Right renal pelvis (tissue), 4 donors: ENCODE measurements around the gene GLCCI1. TPM values are rescaled to one million over a fixed set of nuclear protein-coding genes. Genes with fewer than 3 reads are reported as not detected.

ENCODE experiments used
- DNase-seq, 4 donors: peaks; one replicate each; pipeline ENCODE4 v3.0.0-alpha.2; 2013; ENCODE audit warnings: low read depth in 4 of 4, low spot score in 3 of 4, missing footprints in 1 of 4
- polyA plus RNA-seq, 4 donors: library from polyadenylated mRNA; unstranded; fragments of 120-200 nt; gene quantifications; one replicate each; pipeline ENCODE4 v1.2.1, GENCODE V29; 2013; ENCODE audit not compliant: insufficient read length in 4 of 4

GLCCI1 gene
- polyA plus RNA-seq, 4 donors, result 26.1 to 35.8 (median 32.9) TPM

DNA sequence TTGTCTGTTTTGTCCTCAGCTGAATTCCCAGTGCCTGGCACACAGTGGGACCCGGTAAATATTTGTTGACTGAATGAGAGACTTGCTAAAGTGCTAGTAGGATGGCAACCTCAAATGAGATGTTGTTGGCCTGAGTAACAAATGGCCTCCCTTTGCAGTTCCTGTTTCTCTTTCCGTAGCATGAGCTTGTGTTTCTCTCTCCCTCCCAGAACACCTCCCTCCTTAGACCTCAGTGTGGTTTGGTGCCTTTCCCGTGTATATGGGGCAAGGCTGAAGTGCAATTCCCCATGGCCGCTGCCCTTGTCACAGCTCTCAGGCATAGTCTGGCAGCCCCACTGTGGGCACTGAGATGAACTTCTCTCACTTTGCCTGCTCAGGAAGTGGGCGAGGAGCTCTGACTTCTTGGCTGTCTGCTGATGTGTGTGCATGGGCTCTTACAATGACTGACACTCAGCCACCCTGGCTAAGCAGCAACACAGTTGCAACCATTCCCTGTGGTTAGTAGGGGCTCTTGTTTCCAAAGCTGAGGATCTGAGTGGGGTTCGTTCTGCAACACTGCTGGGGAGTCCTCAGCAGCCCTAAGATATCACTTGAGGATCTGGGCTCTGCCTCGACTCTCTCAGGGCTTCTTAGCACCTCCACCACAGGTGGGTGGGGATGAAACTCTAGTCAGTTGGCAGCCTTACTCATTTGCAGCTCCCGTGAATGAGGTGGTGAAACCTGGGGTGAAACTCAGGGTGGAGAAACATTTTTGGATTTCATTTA lies 157.3 kb downstream of the GLCCI1 start:
- no peak for DNase-seq

DNA sequence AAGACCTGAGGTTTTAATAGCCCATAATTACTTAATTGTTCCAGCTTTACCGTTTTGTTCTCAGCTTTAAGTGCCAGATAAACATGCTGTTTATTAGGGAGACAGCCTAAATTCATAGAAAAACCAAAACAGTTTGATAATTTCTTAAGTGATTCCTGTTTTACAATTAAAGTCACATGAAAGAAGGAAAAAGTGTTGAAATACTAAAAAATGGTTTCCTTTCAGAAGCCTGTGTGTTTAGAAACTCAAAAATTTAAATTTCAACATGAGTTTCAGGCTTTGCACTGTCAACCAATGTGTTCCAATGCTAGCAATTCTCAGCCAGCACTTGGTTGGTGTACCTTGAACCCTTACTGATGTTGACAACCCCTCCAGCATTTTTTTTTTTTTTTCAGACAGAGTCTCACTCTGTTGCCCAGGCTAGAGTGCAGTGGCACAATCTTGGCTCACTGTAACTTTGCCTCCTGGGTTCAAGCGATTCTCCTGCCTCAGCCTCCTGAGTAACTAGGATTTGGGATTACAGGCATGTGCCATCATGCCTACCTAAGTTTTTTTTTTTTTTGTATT lies 158.1 kb downstream of the GLCCI1 start:
- DNase-seq, result no peak

DNA sequence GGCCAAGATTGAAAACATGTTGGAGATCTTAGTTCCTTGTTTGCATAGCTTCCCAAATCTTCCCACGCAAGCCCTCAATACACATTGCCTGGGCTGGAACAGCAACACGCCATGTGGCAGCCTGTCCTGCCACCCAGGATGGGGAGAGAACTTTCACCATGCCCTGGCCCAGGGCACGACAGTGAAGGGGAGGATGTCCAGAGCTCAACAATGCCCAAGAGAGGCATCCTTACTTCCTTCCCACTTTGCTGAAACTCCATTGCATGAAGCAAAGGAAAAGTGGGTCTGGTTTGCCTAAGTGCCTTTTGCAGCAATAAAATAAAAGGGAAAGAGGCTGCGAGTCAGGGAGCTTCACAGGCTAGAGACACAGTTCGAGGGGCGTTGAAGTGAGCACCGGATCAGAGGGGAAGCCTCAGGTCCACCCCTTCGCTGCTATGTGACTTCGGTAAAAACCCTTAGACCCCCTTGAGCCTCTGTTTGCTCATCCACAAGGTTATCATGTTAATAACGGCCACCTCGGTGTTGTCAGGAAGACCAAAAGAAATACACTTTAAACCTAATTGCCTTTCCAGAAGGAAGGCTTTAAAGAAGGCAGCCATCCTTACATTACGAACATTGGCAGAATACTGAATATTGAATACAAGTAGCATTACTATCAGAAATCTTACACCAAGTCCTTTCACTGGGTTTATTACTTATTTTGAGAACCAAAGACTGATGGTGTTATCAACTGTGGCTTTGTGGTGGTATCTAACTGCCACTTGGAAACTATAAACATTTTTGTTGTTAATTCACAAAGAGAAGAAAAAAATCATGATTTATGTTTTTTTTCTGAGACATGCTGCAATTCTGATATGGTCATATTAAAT lies 160.1 kb downstream of the GLCCI1 start:
- no peak for DNase-seq

DNA sequence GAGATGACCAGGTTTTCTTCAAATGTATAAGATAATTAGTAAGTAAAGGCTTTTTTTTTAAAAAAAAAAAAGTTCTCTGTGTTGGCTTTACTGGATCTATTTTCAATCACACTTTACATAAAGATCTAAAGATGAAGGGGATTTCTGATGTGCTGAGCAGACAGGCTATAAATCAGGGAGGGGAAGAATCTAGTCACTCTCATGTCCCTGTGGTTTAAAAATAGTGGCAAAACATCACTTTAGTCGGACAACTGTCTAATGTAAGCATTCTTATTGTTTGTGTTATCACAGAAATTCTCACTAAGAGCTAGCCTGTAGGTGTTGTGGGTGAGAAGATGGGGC lies 160.7 kb downstream of the GLCCI1 start:
- no peak for DNase-seq

DNA sequence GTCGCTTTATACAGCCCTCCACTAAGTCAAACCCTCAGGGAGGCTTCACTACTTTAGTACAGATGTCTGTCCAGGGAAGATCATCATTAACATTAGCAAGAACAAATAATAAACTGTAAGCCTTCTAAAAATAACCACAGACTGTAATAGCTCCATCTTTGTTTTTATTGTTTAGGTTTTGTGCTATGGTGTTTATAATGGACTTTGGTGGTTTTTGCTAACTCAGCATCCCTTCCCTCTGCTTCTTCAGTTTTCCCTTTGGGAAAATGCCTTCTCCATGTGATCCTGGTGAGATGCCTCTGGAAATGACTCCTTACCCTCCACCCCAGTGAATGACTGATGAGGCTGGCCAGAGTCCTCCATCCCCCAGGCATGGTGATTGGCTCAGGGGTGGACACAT lies 162.1 kb downstream of the GLCCI1 start:
- no peak for DNase-seq

DNA sequence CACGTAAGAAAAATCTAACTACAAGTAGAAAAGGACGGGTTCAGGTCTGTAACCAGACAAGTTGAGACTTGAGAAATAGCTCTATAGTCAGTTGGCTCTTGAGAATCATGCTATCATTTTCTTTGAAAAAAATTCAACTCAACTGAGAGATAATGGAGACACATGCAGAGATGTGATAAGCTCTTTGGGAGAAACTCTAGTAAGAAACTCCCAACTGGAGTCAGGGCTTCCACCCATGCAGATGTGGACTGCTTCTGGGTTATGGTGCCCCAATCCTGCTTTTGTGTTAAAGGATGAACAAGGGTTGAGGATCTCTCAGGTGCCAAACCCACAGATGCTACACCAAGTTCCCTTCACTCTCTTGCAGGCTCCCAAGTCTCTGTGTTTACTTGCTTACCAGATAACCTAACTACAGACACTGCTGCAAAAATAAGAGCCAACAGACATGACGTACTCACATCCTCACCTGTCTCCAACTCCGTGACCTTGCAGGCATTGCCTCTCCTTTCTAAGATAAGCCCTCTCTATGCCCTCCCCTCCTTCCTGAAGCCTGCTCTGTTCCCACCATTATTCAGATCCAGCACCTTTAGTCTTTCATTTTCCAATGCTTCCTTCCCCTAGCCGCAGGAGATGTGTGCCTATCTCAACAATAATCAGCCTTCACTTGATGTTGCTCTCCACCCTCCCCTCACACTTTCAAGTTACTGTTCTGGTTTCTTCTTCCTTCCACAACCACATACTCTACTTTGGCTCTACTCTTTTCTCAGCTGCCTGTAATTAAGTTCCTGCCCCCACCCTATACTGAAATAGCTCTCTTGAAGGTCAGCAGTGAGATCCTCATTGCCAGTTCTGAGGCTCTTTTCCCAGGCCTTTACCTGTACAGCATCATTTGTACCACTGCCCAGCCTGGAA lies 163.4 kb downstream of the GLCCI1 start:
- DNase-seq, result no peak

DNA sequence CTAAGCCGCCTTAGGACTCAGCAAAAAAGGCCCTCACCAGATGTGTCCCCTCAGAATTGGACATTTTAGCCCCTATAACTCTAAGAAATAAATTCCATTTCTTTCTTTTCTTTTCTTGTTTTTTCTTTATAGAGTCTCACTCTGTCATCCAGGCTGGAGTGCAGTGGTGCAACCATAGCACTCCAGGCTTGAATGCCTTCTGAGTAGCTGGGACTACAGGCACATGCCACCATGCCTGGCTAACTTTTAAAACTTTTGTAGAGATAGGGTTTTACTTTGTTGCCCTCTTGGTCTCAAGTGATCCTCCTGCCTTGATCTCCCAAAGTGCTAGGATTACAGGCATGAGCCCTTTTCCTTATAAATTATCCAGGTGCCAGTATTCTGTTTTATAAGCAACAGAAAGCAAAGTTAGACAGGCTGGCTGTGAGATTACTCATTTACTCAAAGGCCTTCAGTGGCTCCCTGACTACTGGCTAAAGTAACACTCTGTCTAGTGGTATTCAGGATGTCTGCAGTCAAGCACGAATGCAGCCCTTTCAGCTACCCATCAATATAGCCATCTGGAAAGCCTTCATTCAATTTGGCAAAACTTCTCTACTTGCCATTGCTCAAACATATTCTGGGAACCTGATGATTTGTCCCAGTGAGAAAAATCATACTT lies 164.7 kb downstream of the GLCCI1 start:
- DNase-seq, result no peak

DNA sequence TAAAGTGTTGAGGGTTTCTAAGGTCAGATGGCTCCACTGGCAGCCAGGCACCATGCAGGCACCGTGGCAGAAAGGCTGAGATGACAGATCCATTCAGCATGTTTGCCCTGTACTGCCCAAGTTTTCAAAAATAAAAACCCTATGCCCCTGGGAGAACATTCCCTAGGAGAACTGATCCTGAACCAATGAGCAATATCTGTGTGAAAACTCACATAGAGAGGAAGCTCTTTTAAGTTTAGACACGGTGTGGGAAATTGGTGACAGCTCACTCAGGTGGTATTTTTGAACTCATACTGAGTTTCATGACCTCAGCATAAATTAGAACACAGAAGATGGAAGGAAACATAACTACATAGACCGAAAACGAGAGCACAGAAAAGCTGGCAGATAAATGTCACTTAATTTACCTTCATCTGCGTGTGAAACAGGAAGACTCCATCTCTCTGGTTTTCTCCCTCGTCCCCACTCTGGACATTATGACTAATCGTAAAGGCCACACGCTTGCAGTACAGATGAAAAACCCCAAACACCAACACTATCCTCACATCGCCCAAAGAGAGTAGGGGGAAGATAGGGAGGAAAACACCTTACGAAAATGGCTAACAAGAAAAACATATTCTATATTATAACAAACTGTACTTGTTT lies 165.6 kb downstream of the GLCCI1 start:
- no peak for DNase-seq

DNA sequence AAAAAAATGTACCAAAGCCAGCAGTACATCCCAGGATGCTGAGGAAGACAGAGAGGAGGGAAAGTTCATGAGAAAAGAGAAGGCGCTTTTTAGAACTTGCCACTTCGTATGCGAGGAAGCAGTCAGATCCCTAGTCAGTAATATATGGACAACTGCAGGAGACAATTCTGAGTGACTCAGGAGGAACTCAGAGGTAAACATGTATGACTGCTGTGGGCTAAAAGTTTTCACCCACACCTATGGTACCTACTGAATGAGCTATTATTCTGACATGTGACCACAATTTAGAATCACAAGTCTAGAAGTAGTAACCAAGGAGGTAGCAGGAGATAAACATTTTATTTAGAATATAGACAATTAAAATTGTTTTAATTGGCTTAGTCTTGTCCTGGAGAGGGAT lies 166.8 kb downstream of the GLCCI1 start:
- DNase-seq, result no peak

DNA sequence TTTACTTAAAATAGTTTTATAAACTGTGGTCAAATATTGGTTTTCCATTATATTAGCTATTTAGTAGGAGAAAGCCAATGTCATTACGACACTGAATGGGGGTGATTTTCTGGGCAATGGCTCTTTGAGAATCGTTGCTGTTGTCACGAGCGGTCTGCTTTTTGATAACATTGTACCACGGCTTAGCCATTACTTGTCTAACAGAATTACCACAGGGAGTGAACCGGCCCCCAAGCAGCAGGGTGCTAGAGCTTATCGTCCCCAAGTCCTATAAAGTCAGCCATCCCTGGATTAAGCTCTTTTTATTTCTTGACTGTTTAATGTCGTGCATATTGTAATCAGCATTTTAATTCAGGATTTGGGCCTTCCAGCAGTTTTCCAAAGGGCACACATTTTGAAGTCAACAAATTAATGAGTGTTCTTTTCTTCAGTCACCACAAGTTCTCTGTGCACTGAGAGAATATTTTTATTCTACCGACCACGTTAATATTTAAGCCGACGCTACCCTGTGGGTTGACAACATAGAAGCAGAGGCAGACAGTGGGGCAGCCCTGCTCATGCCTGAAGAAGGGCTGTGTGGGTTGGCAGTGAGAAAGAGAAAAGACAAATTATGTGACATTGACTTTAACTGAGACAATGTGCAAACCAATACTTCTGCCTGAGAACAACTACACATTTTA lies 167.6 kb downstream of the GLCCI1 start:
- DNase-seq, result no peak
